Vagina (tissue), 2 donors: ENCODE data around the gene FBXL17.

Experiments used
- CTCF ChIP-seq, 3 experiments: fragments of 450-650 bp in 2 of 3; fragments of 200-600 bp in 1 of 3; sonication (generic) in 1 of 3; IDR thresholded peaks; one replicate each; pipeline ENCODE4 v1.5.1; 2017 to 2019; ENCODE audit warnings: antibody characterized with exemption in 3 of 3, mild to moderate bottlenecking in 2 of 3, moderate library complexity in 2 of 3
- POLR2A ChIP-seq, 2 donors: fragments of 450-650 bp; IDR thresholded peaks; one replicate each; pipeline ENCODE4 v1.6.1; 2017; ENCODE audit warnings: antibody characterized with exemption in 2 of 2, mild to moderate bottlenecking in 2 of 2, moderate library complexity in 2 of 2
- POLR2AphosphoS5 ChIP-seq, 2 donors: sonication (generic); formaldehyde crosslinking; IDR thresholded peaks; one replicate each; pipeline ENCODE4 v1.9.0; 2017; ENCODE audit warnings: antibody characterized with exemption in 2 of 2, mild to moderate bottlenecking in 2 of 2, low read depth in 1 of 2; ENCODE audit not compliant: insufficient read depth in 1 of 2

GRCh38 chr5:107969847-107970246 lies 412.1 kb downstream of the FBXL17 start:
- TF ChIP-seq CTCF (IDR thresholded peaks at IDR 0.05), result no peak
- no peak for TF ChIP-seq POLR2AphosphoS5 (IDR thresholded peaks at IDR 0.05; ENCODE audit: insufficient read depth in 1 of 2, low read depth in 1 of 2)
- TF ChIP-seq POLR2A (IDR thresholded peaks at IDR 0.05), result no peak
